Uterus (tissue), 4 donors: ENCODE data around the gene TERT. TPM values are rescaled to one million over a fixed set of nuclear protein-coding genes. Genes with fewer than 3 reads are reported as not detected.
"Not testable (repeated sequence)": the region's sequence is repeated elsewhere in the genome, so short reads cannot be mapped to it uniquely, and the experiment has no call there.

Experiments used
- DNase-seq, 2 donors: peaks; one replicate each; pipeline ENCODE4 v3.0.0-alpha.2; 2019 to 2020
- H3K27ac ChIP-seq, 2 donors: fragments of 200-600 bp; sonication (generic); 1 replicate in 1 of 2; 2 replicates in 1 of 2; pipeline ENCODE4 v1.5.1; 2016 to 2018
- H3K27me3 ChIP-seq, 2 donors: fragments of 200-600 bp; sonication (generic); one replicate each; pipeline ENCODE4 v1.5.1; 2018 to 2019; ENCODE audit warnings: control low read depth in 1 of 2
- H3K36me3 ChIP-seq, 2 donors: fragments of 200-600 bp; sonication (generic); one replicate each; pipeline ENCODE4 v1.5.1; 2019; ENCODE audit warnings: control low read depth in 1 of 2
- H3K4me1 ChIP-seq, 2 donors: fragments of 200-600 bp; sonication (generic); one replicate each; pipeline ENCODE4 v1.5.1; 2018 to 2019; ENCODE audit warnings: control low read depth in 1 of 2
- H3K4me3 ChIP-seq, 2 donors: fragments of 200-600 bp; sonication (generic); 1 replicate in 1 of 2; 2 replicates in 1 of 2; pipeline ENCODE4 v1.5.1; 2018 to 2019; ENCODE audit warnings: mild to moderate bottlenecking in 1 of 2
- H3K9me3 ChIP-seq, 2 donors: fragments of 200-600 bp; sonication (generic); one replicate each; pipeline ENCODE4 v1.5.1; 2019; ENCODE audit warnings: control low read depth in 1 of 2
- CTCF ChIP-seq, 4 experiments: fragments of 200-600 bp in 2 of 4; fragments of 450-650 bp in 2 of 4; sonication (generic) in 2 of 4; IDR thresholded peaks; one replicate each; pipeline ENCODE4 v1.5.1; 2016 to 2019; ENCODE audit warnings: antibody characterized with exemption in 4 of 4, mild to moderate bottlenecking in 2 of 4, moderate library complexity in 1 of 4
- POLR2A ChIP-seq, 2 donors: fragments of 450-650 bp; IDR thresholded peaks; one replicate each; pipeline ENCODE4 v1.6.1; 2016; ENCODE audit warnings: antibody characterized with exemption in 2 of 2, mild to moderate bottlenecking in 1 of 2, moderate library complexity in 1 of 2
- intact Hi-C: fragments of 100-400 bp; cut with DNase I; formaldehyde crosslinking; loops from one replicate; pipeline ENCODE4 v1.15.1; 2023; ENCODE audit warnings: low total_unique reads
- total RNA-seq, 4 donors: library from RNA; depleted of rRNA in 3 of 4; stranded (reverse); fragments of >200 nt in 3 of 4; gene quantifications; one replicate each; pipeline versions ENCODE4 v1.1.0 to v1.2.4, GENCODE V29; 2014 to 2023
- donor health status: DM: yes; HTN: yes; CAD: no.

Gene TERT
- total RNA-seq, 4 donors from 2014 or later = 0.26 TPM; not detected in 3

- H3K4me1 ChIP-seq = no peaks in the 10 kb centered on the region
- intact Hi-C loops = no loop called here
- TF ChIP-seq POLR2A (IDR thresholded peaks at IDR 0.05) (no peak), CTCF (IDR thresholded peaks at IDR 0.05) (no peak)
- no peak for DNase-seq
- no peaks in the 10 kb centered on the region for H3K27me3 ChIP-seq
- no peak overlapping the region for H3K27ac ChIP-seq
- H3K4me3 ChIP-seq = no peak overlapping the region
- no peaks in the 10 kb centered on the region for H3K9me3 ChIP-seq
- H3K36me3 ChIP-seq = no peaks in the 10 kb centered on the region
These were observed 65.0 kb downstream of the TERT start for GRCh38 chr5:1229822-1230221.

GRCh38 chr5:1229023-1229422 lies 65.8 kb downstream of the TERT start:
- DNase-seq, H3K36me3 ChIP-seq, H3K9me3 ChIP-seq, H3K4me3 ChIP-seq, H3K27ac ChIP-seq, H3K27me3 ChIP-seq, H3K4me1 ChIP-seq, intact Hi-C loops: not testable (repeated sequence)

GRCh38 chr5:1228120-1228519 lies 66.7 kb downstream of the TERT start:
- H3K27ac ChIP-seq = no peak overlapping the region
- no peak overlapping the region for H3K4me3 ChIP-seq
- intact Hi-C loops = no loop called here
- no peaks in the 10 kb centered on the region for H3K36me3 ChIP-seq
- H3K27me3 ChIP-seq = no peaks in the 10 kb centered on the region
- no peaks in the 10 kb centered on the region for H3K9me3 ChIP-seq
- no peak for DNase-seq
- H3K4me1 ChIP-seq = no peaks in the 10 kb centered on the region
- TF ChIP-seq POLR2A (IDR thresholded peaks at IDR 0.05) = no peak
- TF ChIP-seq CTCF (IDR thresholded peaks at IDR 0.05) = no peak

GRCh38 chr5:1227667-1228066 lies 67.2 kb downstream of the TERT start:
- no peak for DNase-seq
- intact Hi-C loops = no loop called here
- Histone ChIP-seq H3K4me3 (no peak overlapping the region), H3K36me3 (no peaks in the 10 kb centered on the region), H3K9me3 (no peaks in the 10 kb centered on the region), H3K27me3 (no peaks in the 10 kb centered on the region), H3K4me1 (no peaks in the 10 kb centered on the region), H3K27ac (no peak overlapping the region)
- TF ChIP-seq POLR2A (IDR thresholded peaks at IDR 0.05) (no peak), CTCF (IDR thresholded peaks at IDR 0.05) (no peak)

- no peak for TF ChIP-seq POLR2A (IDR thresholded peaks at IDR 0.05)
- no peak for TF ChIP-seq CTCF (IDR thresholded peaks at IDR 0.05)
- H3K27me3 ChIP-seq = no peaks in the 10 kb centered on the region
- no peak for DNase-seq
- no peak overlapping the region for H3K27ac ChIP-seq
- no peaks in the 10 kb centered on the region for H3K9me3 ChIP-seq
- intact Hi-C loops = no loop called here
- no peaks in the 10 kb centered on the region for H3K36me3 ChIP-seq
- no peaks in the 10 kb centered on the region for H3K4me1 ChIP-seq
- H3K4me3 ChIP-seq = no peak overlapping the region
These were observed 67.9 kb downstream of the TERT start for GRCh38 chr5:1226839-1227581.

GRCh38 chr5:1226231-1226630 lies 68.6 kb downstream of the TERT start:
- no peak for DNase-seq
- H3K36me3 ChIP-seq = no peaks in the 10 kb centered on the region
- H3K9me3 ChIP-seq = no peaks in the 10 kb centered on the region
- H3K4me1 ChIP-seq = no peaks in the 10 kb centered on the region
- no peak overlapping the region for H3K27ac ChIP-seq
- TF ChIP-seq POLR2A (IDR thresholded peaks at IDR 0.05) (no peak), CTCF (IDR thresholded peaks at IDR 0.05) (no peak)
- no peaks in the 10 kb centered on the region for H3K27me3 ChIP-seq
- intact Hi-C loops = no loop called here
- no peak overlapping the region for H3K4me3 ChIP-seq
